Measurements from ENCODE around the gene UVSSA.

UVSSA gene

DNA sequence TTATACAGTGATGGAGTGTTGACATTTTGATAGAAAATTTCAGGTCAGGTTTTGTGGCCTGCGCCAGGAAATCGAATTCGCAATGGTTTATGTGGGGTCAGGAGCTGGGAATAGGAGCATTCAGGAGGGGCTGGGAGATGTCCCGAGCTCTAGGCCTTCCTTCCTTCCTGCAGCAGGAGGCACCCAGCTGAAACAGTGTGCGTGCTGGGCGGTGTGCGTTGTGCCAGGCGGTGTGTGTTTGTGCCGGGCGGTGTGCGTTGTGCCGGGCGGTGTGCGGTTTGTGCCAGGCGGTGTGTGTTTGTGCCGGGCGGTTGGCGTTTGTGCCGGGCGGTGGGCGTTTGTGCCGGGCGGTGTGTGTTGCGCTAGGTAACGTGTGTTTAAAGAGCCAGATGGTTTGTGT, 1.7 kb downstream of the UVSSA start:
- Histone ChIP-seq H4K20me1 (ENCODE audit: insufficient read depth) (no peaks in the 10 kb centered on the region), H3K4me2 (no peak overlapping the region), H3K4me3 (IDR thresholded peaks at IDR 0.05; ENCODE audit: insufficient read depth, low read depth, low read length) (no peak overlapping the region), H3K27me3 (ENCODE audit: insufficient read depth, low read depth) (no peaks in the 10 kb centered on the region), H3K79me2 (ENCODE audit: insufficient read depth, low read depth) (no peaks in the 10 kb centered on the region), H3K4me1 (ENCODE audit: low read depth, poor library complexity, severe bottlenecking) (no peaks in the 10 kb centered on the region), H3K9ac (no peak overlapping the region), H3K27ac (no peak overlapping the region), H2AFZ (ENCODE audit: low read depth) (no peak overlapping the region), H3K36me3 (ENCODE audit: insufficient read depth) (no peaks in the 10 kb centered on the region)
- TF ChIP-seq, protein P1, sequence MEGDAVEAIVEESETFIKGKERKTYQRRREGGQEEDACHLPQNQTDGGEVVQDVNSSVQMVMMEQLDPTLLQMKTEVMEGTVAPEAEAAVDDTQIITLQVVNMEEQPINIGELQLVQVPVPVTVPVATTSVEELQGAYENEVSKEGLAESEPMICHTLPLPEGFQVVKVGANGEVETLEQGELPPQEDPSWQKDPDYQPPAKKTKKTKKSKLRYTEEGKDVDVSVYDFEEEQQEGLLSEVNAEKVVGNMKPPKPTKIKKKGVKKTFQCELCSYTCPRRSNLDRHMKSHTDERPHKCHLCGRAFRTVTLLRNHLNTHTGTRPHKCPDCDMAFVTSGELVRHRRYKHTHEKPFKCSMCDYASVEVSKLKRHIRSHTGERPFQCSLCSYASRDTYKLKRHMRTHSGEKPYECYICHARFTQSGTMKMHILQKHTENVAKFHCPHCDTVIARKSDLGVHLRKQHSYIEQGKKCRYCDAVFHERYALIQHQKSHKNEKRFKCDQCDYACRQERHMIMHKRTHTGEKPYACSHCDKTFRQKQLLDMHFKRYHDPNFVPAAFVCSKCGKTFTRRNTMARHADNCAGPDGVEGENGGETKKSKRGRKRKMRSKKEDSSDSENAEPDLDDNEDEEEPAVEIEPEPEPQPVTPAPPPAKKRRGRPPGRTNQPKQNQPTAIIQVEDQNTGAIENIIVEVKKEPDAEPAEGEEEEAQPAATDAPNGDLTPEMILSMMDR (conservative IDR thresholded peaks at IDR 0.05; ENCODE audit: low read depth, low read length), result no peak

DNA sequence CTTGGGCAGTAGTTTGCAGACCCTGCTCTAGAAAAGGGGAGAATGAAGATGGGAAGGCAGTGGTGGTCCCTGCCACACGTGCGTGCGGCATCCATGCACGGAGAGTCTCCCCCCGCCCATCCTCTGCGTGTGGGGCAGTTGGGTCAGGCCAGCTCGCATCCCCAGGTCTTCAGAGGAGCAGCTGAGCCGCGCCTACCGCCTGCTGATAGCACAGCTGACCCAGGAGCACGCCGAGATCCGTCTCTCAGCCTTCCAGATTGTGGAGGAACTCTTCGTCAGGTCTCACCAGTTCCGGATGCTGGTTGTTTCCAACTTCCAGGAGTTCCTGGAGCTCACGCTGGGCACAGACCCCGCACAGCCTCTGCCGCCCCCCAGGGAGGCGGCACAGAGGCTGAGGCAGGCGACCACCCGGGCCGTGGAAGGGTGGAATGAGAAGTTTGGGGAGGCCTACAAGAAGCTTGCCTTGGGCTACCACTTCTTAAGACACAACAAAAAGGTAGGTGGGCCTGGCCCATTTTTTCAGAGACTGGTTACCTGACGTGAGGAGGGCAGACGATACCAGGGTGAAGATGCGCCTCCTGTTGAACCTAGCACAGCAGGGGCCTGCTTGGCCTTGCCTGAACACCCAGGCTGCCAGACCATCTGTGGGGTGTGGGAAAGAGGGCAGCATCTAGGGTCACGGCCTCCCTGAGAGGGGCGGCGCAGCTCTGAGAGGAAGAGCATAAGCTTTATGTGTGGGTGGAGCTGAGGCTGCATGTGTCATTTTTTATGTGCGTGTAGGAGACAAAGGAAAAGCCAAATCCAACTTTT, 2.6 kb downstream of the UVSSA start:
- Histone ChIP-seq H3K9ac (no peak overlapping the region), H3K4me3 (IDR thresholded peaks at IDR 0.05; ENCODE audit: insufficient read depth, low read depth, low read length) (no peak overlapping the region), H3K79me2 (ENCODE audit: insufficient read depth, low read depth) (no peaks in the 10 kb centered on the region), H3K27me3 (ENCODE audit: insufficient read depth, low read depth) (no peaks in the 10 kb centered on the region), H2AFZ (ENCODE audit: low read depth) (no peak overlapping the region), H3K4me2 (no peak overlapping the region), H3K27ac (no peak overlapping the region), H3K36me3 (ENCODE audit: insufficient read depth) (no peaks in the 10 kb centered on the region), H3K4me1 (ENCODE audit: low read depth, poor library complexity, severe bottlenecking) (no peaks in the 10 kb centered on the region), H4K20me1 (ENCODE audit: insufficient read depth) (no peaks in the 10 kb centered on the region)
- TF ChIP-seq, protein P1 (conservative IDR thresholded peaks at IDR 0.05; ENCODE audit: low read depth, low read length), result no peak

DNA sequence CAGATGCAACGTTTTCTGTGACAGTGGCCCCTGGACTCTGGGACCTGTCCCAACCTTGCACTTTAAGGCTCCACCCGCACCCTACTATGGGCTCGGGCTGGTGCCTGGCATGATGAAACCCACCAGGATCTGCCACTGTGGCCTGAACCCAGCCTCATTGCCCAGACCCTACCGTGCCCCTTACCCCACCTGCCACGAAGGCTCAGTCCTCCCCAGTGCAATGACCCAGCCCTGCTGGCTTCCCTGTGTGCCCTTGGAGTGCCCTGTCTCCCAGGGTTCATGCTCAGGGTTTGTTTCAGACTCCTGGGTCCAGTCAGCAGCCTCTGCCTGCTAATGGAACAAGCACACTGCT, 3.1 kb downstream of the UVSSA start:
- H3K79me2 ChIP-seq (ENCODE audit: insufficient read depth, low read depth), result no peaks in the 10 kb centered on the region
- H4K20me1 ChIP-seq (ENCODE audit: insufficient read depth), result no peaks in the 10 kb centered on the region
- H3K4me3 ChIP-seq (IDR thresholded peaks at IDR 0.05; ENCODE audit: insufficient read depth, low read depth, low read length), result no peak overlapping the region
- no peak overlapping the region for H3K27ac ChIP-seq
- TF ChIP-seq, protein P1 (conservative IDR thresholded peaks at IDR 0.05; ENCODE audit: low read depth, low read length), result no peak
- H2AFZ ChIP-seq (ENCODE audit: low read depth), result no peak overlapping the region
- no peaks in the 10 kb centered on the region for H3K27me3 ChIP-seq (ENCODE audit: insufficient read depth, low read depth)
- no peaks in the 10 kb centered on the region for H3K4me1 ChIP-seq (ENCODE audit: low read depth, poor library complexity, severe bottlenecking)
- H3K36me3 ChIP-seq (ENCODE audit: insufficient read depth), result no peaks in the 10 kb centered on the region
- H3K4me2 ChIP-seq, result no peak overlapping the region
- H3K9ac ChIP-seq, result no peak overlapping the region

DNA sequence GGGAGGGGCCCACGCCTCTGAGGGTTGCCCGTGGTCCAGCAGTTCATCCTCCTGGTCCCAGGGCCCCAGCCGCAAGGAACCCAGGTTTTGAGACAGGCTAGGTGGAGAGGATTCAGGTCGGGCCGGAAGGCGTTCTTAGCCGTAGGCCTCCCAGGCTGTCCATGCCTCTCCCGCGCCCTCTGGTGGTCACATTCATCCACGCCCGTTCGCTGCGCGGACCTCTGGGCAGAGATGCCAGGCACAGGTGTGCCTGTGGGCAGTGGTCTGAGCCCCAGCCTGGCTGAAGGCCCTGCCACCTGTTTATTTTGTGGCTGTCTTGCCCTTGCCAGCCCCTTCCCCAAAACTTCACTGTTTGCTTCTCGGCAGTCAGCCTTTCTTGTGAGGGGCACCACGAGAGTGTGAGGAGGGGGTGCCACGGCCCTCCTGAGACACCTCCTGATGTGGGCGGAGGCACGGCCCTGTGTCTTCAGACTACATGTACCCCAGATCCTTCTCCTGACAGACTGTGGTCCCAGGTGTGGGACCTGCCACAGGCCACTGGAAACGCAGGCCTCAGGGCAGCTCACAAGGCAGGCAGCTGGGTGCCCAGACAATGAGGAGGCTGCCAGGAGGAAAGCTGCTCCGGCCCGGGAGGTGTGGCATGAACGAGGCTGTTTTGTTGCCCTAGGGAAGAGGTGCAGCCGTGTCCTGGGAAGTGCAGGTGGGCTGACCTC, 5.0 kb downstream of the UVSSA start:
- Histone ChIP-seq H3K4me2 (no peak overlapping the region), H3K27me3 (ENCODE audit: insufficient read depth, low read depth) (no peaks in the 10 kb centered on the region), H3K27ac (no peak overlapping the region), H3K4me1 (ENCODE audit: low read depth, poor library complexity, severe bottlenecking) (no peaks in the 10 kb centered on the region), H3K9ac (no peak overlapping the region), H2AFZ (ENCODE audit: low read depth) (no peak overlapping the region), H4K20me1 (ENCODE audit: insufficient read depth) (no peaks in the 10 kb centered on the region), H3K79me2 (ENCODE audit: insufficient read depth, low read depth) (no peaks in the 10 kb centered on the region), H3K36me3 (ENCODE audit: insufficient read depth) (no peaks in the 10 kb centered on the region), H3K4me3 (IDR thresholded peaks at IDR 0.05; ENCODE audit: insufficient read depth, low read depth, low read length) (no peak overlapping the region)
- TF ChIP-seq, protein P1 (conservative IDR thresholded peaks at IDR 0.05; ENCODE audit: low read depth, low read length), result 0 out of 2 replicates have a peak, but pooled peaks have one; percentile 21

Measured in KMS-11 (cell line).